NB4 (cell line): Measurements from ENCODE around the gene DBP.

ENCODE experiments used
- DNase-seq: peaks from one replicate; pipeline ENCODE4 v3.0.0; 2010; ENCODE audit warnings: low read depth
- H3K4me3 ChIP-seq: one replicate; pipeline ENCODE4 v1.5.1; 2011; ENCODE audit warnings: mild to moderate bottlenecking, low read depth, low read length, moderate library complexity
- CTCF ChIP-seq: IDR thresholded peaks from one replicate; pipeline ENCODE4 v1.5.1; 2012; ENCODE audit warnings: low read depth, low read length
- MAX ChIP-seq: IDR thresholded peaks from 2 replicates; pipeline ENCODE4 v1.6.1; 2011; ENCODE audit warnings: low read depth, low read length
- MYC ChIP-seq: IDR thresholded peaks from 2 replicates; pipeline ENCODE4 v1.6.1; 2011; ENCODE audit warnings: low read depth, low read length
- POLR2A ChIP-seq: IDR thresholded peaks from 2 replicates; pipeline ENCODE4 v1.6.1; 2011; ENCODE audit warnings: mild to moderate bottlenecking; ENCODE audit not compliant: insufficient read length; ENCODE audit errors: extremely low read depth

DBP gene

GRCh38 chr19:48615231-48616040 is 21.7 kb downstream of the DBP start:
- TF ChIP-seq MAX: no peak
- no peak for TF ChIP-seq MYC
- TF ChIP-seq CTCF: no peak
- no peak for TF ChIP-seq POLR2A
- H3K4me3 ChIP-seq: peak overlapping the region; percentile 68
- DNase-seq: no peak

DNA sequence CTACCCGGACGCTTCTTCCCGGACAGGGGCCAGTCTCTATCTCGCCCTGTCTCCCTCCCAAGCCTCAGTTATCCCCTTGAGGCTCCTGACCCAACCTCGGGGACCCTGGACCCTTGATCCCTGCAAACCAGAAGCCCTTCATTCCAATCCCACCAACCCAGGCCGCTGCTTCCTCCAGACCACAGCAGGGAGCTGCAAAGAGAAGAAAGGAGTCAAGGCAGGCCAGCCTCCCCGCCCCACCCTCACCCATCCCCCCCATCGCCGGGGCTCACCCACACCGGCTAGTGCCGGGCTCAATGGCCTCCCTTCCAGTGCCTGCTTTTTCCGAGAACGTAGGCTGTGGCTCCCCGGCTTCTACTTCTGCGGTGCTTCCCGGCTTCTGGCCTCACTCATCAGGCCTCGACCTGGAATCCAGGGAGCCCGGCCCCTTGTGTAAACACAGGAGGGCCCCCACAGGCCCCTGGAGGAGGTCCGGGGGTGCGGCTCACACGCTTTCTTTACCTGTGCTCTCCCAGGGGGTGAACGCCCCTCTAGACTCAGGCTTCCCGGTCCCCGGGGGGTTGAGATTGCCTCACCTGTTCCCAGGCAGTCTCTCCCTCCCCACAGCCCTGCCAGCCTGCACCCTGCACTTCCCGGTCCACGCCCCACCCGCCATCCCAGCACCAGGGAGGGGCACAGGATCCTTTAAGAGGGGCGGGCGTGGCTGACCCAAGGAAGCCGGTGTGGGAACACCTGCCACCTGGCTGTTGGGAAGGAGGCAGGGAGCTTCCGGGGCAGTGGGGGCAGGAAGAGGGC is 22.5 kb downstream of the DBP start, which contains the start of gene FAM83E:
Gene FAM83E (minus strand): TSS at position 641 of the 795 bp plus-strand sequence. CDS start 1,704 bp downstream, outside the sequence.
- H3K4me3 ChIP-seq: peak within 1 kb of the TSS; percentile 68
- TF ChIP-seq MYC (no peak), MAX (no peak), POLR2A (no peak), CTCF (no peak)
- DNase-seq: peak; percentile 75

DNA sequence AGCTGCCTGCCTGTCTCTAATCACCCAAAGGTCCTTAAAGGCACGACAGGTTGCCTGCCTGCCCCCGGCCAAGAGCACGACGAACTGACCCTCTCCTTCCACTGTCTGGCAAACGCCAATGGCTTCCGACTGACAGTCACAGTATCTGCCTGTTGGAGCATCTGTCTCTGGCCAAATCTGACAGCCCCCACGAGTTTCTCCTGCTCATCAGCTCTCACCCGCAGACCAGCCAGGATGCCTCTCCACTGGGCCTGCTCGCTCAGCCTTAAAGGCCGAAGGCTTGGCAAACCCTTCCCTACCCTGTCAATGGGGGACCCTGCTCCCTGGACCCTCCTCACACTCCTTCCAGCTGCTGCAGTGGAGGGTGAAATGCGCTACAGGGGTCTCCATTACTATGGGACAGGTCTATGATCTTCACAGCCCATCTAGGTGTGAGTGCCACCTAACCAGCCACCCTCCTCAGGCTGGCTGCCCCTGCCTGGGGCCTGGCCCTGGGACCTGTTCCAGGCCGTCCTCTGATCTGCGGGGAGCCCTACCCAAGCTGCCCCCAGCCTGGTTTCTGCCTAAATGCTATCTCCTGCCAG is 23.2 kb downstream of the DBP start:
- TF ChIP-seq MAX: no peak
- no peak for TF ChIP-seq MYC
- TF ChIP-seq POLR2A: no peak
- no peak for TF ChIP-seq CTCF
- no peak for DNase-seq
- no peak overlapping the region for H3K4me3 ChIP-seq

DNA sequence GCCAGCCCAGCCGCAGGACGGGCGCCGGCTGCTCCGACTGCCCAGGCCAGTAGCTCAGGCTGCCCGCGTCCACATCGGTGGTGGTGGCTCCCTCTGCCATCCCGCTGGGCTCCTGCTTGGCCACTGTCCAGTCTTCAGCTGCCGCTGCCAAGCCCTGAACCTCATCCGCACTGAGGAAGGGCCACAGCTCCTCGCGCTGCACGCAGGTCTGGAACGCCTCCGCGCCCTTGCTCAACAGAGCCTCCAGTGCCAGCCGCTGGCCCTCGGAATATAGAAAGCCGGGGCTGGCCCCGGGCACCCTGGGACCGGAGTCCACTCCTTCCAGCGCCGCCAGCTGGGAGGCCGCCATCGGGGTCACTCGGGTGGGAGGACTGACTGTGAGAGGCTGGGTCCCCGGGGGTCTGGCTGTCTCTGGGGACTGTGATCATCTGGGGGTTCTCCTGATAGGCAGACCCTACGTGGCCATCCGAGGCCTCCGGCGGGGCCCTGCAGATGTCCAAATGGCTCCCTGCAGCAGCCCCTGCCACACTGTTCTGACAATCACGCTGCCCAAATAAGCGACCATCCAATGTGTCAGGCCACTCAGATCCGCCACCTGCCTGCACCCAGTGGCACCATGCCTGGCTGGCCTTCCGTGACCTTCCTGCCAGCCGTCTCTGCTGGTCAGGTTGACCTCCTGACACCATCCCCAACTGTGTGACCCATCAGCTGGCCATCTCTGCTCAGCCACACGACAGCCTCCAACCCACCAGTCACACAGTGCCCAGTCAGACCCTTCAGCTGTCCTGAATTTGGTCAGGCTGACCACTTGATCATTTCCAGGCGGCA is 23.9 kb downstream of the DBP start:
- no peak for DNase-seq
- TF ChIP-seq MAX (no peak), MYC (no peak), CTCF (no peak), POLR2A (no peak)
- no peak overlapping the region for H3K4me3 ChIP-seq

DNA sequence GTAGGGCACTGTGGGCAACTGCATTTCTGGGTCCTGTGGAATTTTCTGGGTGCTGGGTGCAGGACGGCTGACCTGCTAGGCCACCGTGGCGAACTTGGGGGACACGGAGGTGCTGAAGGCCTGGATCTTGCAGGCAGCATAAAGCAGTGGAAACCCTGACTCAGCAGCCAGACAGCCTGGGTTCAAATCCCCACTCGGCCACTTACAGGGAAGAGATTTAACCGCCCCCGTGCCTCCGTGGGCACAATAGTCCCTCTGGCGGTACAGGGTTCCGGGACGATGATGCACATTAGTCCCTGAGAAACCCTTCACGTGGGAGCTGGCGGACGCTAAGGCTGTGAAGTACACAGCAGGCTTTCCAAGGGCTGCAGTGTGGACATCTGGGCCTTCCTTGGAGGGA is 25.3 kb downstream of the DBP start:
- no peak overlapping the region for H3K4me3 ChIP-seq
- TF ChIP-seq CTCF (no peak), MAX (no peak), MYC (no peak), POLR2A (no peak)
- peak; percentile 60 for DNase-seq
